ENCODE data around the gene PHLDB3. TPM values are rescaled to one million over a fixed set of nuclear protein-coding genes. Genes with fewer than 3 reads are reported as not detected.

The PHLDB3 gene
- total RNA-seq (2021) = 9.0 and 11.2 TPM in 2 replicates
- Bru-seq, nascent RNA = percentile 44 among the genes with signal in this experiment
- percentile 50 among the genes with signal in this experiment for BruChase-seq, experiment 1, labeled RNA remaining after a 2-hour chase
- percentile 49 among the genes with signal in this experiment for BruChase-seq, experiment 2, labeled RNA remaining after a 6-hour chase
- long read RNA-seq, partial matches to known transcripts = 0 of 10 reads
- long read RNA-seq, other reads (novel, unspliced or antisense) = 10 of 10 reads

DNA sequence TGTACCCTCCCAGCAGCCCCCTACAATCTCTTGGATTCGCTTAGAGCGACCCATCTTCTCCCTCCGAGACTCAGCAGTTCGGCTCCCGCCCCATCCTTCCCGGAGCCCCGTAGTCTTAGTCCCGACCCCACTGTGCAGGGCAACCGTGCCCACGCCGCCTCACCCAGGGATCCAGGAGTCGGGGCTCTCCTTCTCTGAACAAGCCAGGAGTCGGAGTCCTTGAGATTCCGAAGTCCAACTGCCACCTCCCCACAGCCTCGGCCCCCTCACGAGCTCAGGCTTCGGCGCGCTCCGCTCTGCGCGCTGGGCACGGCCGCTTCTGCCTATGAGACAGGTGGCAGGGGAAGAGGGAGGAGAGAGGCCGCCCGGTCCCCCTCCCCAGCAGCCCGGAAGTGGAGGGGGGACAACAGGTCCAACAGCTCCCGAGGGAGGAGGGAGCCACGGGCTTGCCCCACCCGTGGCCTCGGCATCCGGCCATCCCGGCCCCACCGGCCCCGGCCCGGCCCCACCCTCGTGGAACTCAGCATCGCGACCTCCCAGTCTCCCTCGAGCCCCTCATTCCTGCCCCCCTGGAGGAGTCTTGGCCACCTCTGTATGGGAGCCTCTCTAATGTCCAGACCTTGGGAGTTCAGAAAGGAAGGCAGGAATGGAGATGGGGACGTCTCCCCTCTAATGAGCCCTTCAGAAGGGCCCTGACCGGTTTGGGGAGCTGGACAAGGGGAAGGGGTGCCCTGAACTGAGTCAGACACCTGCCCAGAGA is at the start of gene PHLDB3:
TSS of gene PHLDB3 (minus strand) at position 321 of the 760 bp plus-strand sequence. CDS start 628 bp downstream, outside the sequence.
- no peak for DNase-seq (ENCODE audit: low spot score)
- Histone ChIP-seq H3K4me3 (ENCODE audit: low read depth, low read length, poor library complexity, severe bottlenecking) (peak within 1 kb of the TSS; percentile 83), H3K36me3 (ENCODE audit: insufficient read depth, low read length, poor library complexity, severe bottlenecking) (peaks cover 5% of the 10 kb centered on the region), H3K9me3 (ENCODE audit: low read depth, low read length, poor library complexity, severe bottlenecking) (no peaks in the 10 kb centered on the region), H3K27me3 (replicated peaks; ENCODE audit: insufficient read depth, low read depth, low read length, poor library complexity) (no peaks in the 10 kb centered on the region), H3K4me1 (ENCODE audit: insufficient read depth, low read length, poor library complexity, severe bottlenecking) (peaks cover 5% of the 10 kb centered on the region), H3K27ac (ENCODE audit: low read depth, low read length, poor library complexity, severe bottlenecking) (peak within 1 kb of the TSS; percentile 73)
- no peak for TF ChIP-seq EZH2 (IDR thresholded peaks at IDR 0.05; ENCODE audit: borderline replicate concordance, low read depth, low read length, poor library complexity, severe bottlenecking)
- TF ChIP-seq, protein P1, sequence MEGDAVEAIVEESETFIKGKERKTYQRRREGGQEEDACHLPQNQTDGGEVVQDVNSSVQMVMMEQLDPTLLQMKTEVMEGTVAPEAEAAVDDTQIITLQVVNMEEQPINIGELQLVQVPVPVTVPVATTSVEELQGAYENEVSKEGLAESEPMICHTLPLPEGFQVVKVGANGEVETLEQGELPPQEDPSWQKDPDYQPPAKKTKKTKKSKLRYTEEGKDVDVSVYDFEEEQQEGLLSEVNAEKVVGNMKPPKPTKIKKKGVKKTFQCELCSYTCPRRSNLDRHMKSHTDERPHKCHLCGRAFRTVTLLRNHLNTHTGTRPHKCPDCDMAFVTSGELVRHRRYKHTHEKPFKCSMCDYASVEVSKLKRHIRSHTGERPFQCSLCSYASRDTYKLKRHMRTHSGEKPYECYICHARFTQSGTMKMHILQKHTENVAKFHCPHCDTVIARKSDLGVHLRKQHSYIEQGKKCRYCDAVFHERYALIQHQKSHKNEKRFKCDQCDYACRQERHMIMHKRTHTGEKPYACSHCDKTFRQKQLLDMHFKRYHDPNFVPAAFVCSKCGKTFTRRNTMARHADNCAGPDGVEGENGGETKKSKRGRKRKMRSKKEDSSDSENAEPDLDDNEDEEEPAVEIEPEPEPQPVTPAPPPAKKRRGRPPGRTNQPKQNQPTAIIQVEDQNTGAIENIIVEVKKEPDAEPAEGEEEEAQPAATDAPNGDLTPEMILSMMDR (conservative IDR thresholded peaks at IDR 0.05; ENCODE audit: low read depth, low read length) = no peak
- ChIA-PET POLR2A (ENCODE audit: low non-redundant PET) (interaction anchor here (0.6 kb wide), 1 partner anchor 139 kb away, joined by 3 read pairs; no protein-coding TSS in a partner anchor), CTCF (interaction anchor here (1.0 to 2.6 kb wide), 3 partner anchors 15 to 68 kb away, joined by 3 to 10 read pairs (median 3); no protein-coding TSS in a partner anchor)
- BruUV-seq (replicated peaks) = no TSS peak
- intact Hi-C loops (cut with micrococcal nuclease; ENCODE audit: unreplicated experiment) = loop anchor here (5.0 kb wide), 1 partner anchor 57 kb away; no protein-coding TSS in a partner anchor

DNA sequence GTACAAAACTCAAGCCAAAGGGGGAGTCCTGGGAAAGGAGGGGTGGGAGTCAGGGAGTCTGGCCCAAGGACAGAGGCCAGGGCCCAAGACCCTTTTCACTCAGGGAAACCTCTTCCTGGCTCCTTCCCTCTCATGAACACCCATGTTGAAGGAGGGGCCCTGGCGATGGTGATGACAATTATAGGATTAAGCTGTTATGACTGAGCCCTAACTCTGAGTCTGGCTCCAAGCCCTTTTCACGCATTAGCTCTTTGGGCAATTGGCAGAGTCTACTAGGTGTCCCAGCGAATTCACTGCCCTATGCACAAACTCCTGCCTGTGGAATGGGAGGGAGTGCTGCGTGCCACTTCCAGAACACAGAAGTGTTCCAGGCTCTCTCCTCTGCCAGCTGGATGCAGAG is 49.1 kb upstream of the PHLDB3 start:
- no peaks in the 10 kb centered on the region for H3K9me3 ChIP-seq (ENCODE audit: low read depth, low read length, poor library complexity, severe bottlenecking)
- H3K27ac ChIP-seq (ENCODE audit: low read depth, low read length, poor library complexity, severe bottlenecking) = peak overlapping the region; percentile 70
- H3K4me1 ChIP-seq (ENCODE audit: insufficient read depth, low read length, poor library complexity, severe bottlenecking) = peaks cover 26% of the 10 kb centered on the region
- peaks cover 41% of the 10 kb centered on the region for H3K36me3 ChIP-seq (ENCODE audit: insufficient read depth, low read length, poor library complexity, severe bottlenecking)
- no TSS peak for BruUV-seq (replicated peaks)
- intact Hi-C loops (cut with micrococcal nuclease; ENCODE audit: unreplicated experiment) = no loop called here
- ChIA-PET POLR2A (ENCODE audit: low non-redundant PET) (no interaction called here), CTCF (interaction anchor here (0.6 to 1.0 kb wide), 4 partner anchors 17 to 1135 kb away, joined by 3 to 6 read pairs (median 4); no protein-coding TSS in a partner anchor)
- TF ChIP-seq, protein P1 (conservative IDR thresholded peaks at IDR 0.05; ENCODE audit: low read depth, low read length) = no peak
- TF ChIP-seq EZH2 (IDR thresholded peaks at IDR 0.05; ENCODE audit: borderline replicate concordance, low read depth, low read length, poor library complexity, severe bottlenecking) = no peak
- DNase-seq (ENCODE audit: low spot score) = peak; percentile 82
- H3K27me3 ChIP-seq (replicated peaks; ENCODE audit: insufficient read depth, low read depth, low read length, poor library complexity) = no peaks in the 10 kb centered on the region
- H3K4me3 ChIP-seq (ENCODE audit: low read depth, low read length, poor library complexity, severe bottlenecking) = no peak overlapping the region

DNA sequence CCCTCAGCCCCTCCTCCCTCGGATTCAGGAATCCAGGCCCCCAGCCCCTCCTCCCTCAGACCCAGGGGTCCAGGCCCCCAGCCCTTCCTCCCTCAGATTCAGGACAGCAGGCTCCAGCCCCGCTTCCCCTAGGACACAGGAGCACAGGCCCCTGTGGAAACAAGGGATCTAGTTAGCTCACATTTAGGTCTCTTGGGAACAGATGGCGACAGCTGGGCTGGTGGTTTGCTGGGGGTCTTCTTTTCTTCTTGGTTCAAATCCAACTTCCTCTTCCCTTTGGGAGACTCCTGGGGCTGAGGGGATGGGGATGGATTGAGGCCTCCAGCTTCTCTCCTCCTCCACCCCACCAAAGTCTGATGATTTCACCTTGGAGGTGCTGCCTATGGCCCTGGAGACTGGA is 48.1 kb upstream of the PHLDB3 start:
- no peaks in the 10 kb centered on the region for H3K9me3 ChIP-seq (ENCODE audit: low read depth, low read length, poor library complexity, severe bottlenecking)
- BruUV-seq (replicated peaks) = no TSS peak
- peaks cover 35% of the 10 kb centered on the region for H3K36me3 ChIP-seq (ENCODE audit: insufficient read depth, low read length, poor library complexity, severe bottlenecking)
- H3K4me3 ChIP-seq (ENCODE audit: low read depth, low read length, poor library complexity, severe bottlenecking) = no peak overlapping the region
- TF ChIP-seq EZH2 (IDR thresholded peaks at IDR 0.05; ENCODE audit: borderline replicate concordance, low read depth, low read length, poor library complexity, severe bottlenecking) = no peak
- TF ChIP-seq, protein P1 (conservative IDR thresholded peaks at IDR 0.05; ENCODE audit: low read depth, low read length) = no peak
- POLR2A ChIA-PET (ENCODE audit: low non-redundant PET) = no interaction called here
- peaks cover 26% of the 10 kb centered on the region for H3K4me1 ChIP-seq (ENCODE audit: insufficient read depth, low read length, poor library complexity, severe bottlenecking)
- CTCF ChIA-PET = no interaction called here
- H3K27me3 ChIP-seq (replicated peaks; ENCODE audit: insufficient read depth, low read depth, low read length, poor library complexity) = no peaks in the 10 kb centered on the region
- DNase-seq (ENCODE audit: low spot score) = no peak
- intact Hi-C loops (cut with micrococcal nuclease; ENCODE audit: unreplicated experiment) = no loop called here
- H3K27ac ChIP-seq (ENCODE audit: low read depth, low read length, poor library complexity, severe bottlenecking) = peak overlapping the region; percentile 70

Data from A673 (cell line).